Measurements from ENCODE around the gene ZKSCAN2. TPM values are rescaled to one million over a fixed set of nuclear protein-coding genes. Genes with fewer than 3 reads are reported as not detected.

Gene ZKSCAN2
- total and polyA plus RNA-seq, 9 of the 15 experiments (the other 6 are each of a cell fraction or from before 2014, with no cell fraction given) = 1.3 to 9.5 (median 4.2) TPM

DNA sequence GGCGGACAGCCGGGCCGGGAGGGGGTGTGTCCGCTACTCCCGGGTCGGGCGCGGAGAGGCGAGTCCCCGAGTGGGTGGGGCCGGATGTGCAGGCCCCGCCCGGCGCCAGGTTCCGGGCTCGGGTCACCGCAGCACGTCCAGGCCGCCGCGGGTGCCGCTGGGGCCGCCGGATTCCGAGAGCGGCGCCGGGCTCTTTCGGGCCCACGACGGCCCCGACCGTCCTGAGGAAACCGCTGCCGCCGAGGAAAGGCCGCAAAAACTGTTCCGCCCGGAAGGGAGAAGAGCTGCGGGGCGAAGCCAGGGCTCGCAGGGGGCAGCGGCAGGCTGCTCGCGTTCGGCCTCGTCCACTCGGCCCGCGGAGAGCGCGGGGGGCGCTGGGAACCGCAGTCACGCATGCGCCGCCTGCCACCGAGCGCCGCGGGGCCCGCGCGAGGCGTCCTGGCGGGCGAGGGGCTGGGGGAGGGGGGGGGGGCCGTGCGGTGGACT lies at the start of gene ZKSCAN2 (continued):
- TF ChIP-seq POLR2AphosphoS5 (IDR thresholded peaks at IDR 0.05; ENCODE audit: control insufficient read depth, insufficient read depth, low read depth, low read length) (peak; percentile 69), POU5F1 (IDR thresholded peaks at IDR 0.05; ENCODE audit: borderline replicate concordance, low read depth, low read length, partially characterized antibody) (no peak), SIN3A (IDR thresholded peaks at IDR 0.05; ENCODE audit: borderline replicate concordance in 2 of 2, control insufficient read depth in 1 of 2, low read depth in 2 of 2, low read length in 2 of 2) (peak; percentile 85 to 86; a peak in 2 of 4 replicates), ZNF217 (CRISPR knock-in tag; IDR thresholded peaks at IDR 0.05) (no peak), ZBTB11 (CRISPR knock-in tag; IDR thresholded peaks at IDR 0.05) (peak; percentile 22 to 92 (median 56); a peak in 4 of 6 replicates), EP400 (IDR thresholded peaks at IDR 0.05) (peak; percentile 50; the same call in 1 of the 2 replicates), ZZZ3 (IDR thresholded peaks at IDR 0.05) (no peak), ZNF449 (CRISPR knock-in tag; IDR thresholded peaks at IDR 0.05) (no peak), MAZ (CRISPR knock-in tag; conservative IDR thresholded peaks at IDR 0.05 in 1 of 2, IDR thresholded peaks at IDR 0.05 in 1 of 2) (peak; percentile 50 to 85; a peak in 3 of 4 replicates), TBL1XR1 (IDR thresholded peaks at IDR 0.05; ENCODE audit: low read length in 2 of 2) (0 out of 4 replicates have a peak, but pooled peaks of 1 of the 2 experiments have one; percentile 18), MED1 (CRISPR knock-in tag; IDR thresholded peaks at IDR 0.05; ENCODE audit: borderline replicate concordance) (0 out of 2 replicates have a peak, but pooled peaks have one; percentile 11), ESRRA (IDR thresholded peaks at IDR 0.05; ENCODE audit: borderline replicate concordance, low read depth) (peak; percentile 85), TRIM24 (IDR thresholded peaks at IDR 0.05) (no peak), POLR2B (IDR thresholded peaks at IDR 0.05; ENCODE audit: low read depth, partially characterized antibody) (peak; percentile 90), RBFOX2 (IDR thresholded peaks at IDR 0.05; ENCODE audit: low read depth, low read length) (peak; percentile 95), ZNF431 (CRISPR knock-in tag; IDR thresholded peaks at IDR 0.05) (0 out of 2 replicates have a peak, but pooled peaks have one; percentile 65)
- TF ChIP-seq, protein P1, sequence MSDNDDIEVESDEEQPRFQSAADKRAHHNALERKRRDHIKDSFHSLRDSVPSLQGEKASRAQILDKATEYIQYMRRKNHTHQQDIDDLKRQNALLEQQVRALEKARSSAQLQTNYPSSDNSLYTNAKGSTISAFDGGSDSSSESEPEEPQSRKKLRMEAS (CRISPR knock-in tag; IDR thresholded peaks at IDR 0.05) = no peak
